Activated gamma-delta T cell (primary cell): Measurements from ENCODE around the gene DMAC2.
"Not testable (repeated sequence)": the region's sequence is repeated elsewhere in the genome, so short reads cannot be mapped to it uniquely, and the experiment has no call there.

Experiments used
- DNase-seq: peaks from one replicate; lab custom pipeline; 2025; lab: John Stamatoyannopoulos, UW

Gene DMAC2

GRCh38 chr19:41422456-41422855 lies 17.3 kb downstream of the DMAC2 start:
- DNase-seq: no peak

GRCh38 chr19:41421973-41422372 lies 17.7 kb downstream of the DMAC2 start:
- no peak for DNase-seq

GRCh38 chr19:41421314-41421713 lies 18.4 kb downstream of the DMAC2 start:
- no peak for DNase-seq

DNA sequence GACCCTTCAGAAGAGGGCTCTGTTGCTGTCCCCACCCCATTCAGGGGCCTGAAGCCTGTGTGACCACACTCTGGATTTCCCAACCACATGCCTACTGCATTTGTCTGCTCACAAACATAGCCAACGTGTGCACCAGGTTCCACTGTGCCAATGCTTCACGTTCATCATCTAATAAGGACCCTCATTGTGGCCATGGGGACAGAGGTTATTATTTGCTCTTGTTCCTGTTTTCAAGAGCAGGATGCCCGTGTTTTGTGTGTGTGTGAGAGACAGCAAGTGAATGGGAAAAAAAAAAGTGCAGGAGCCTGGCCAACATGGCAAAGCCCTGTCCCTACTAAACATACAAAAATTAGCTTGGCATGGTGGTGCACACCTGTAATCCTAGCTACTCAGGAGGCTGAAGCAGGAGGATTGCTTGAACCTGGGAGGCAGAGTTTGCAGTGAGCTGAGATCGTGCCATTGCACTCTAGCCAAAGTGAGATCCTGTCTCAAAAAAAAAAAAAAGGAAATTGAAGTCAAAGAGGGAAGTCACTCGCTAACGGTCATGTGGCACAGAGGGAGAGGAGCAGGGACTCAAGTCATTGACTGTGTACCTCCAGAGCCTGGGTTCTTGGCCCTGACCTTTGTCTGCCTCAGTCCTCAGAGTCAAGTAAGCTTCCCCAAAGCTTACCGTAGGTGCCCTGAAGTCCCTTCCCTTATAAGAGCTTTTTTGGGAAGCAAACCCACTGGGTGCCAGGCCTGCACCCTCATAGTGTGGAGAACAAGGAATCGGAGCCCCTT lies 19.4 kb downstream of the DMAC2 start:
- DNase-seq: no peak

GRCh38 chr19:41416194-41416674 lies 23.5 kb downstream of the DMAC2 start:
- DNase-seq: no peak

DNA sequence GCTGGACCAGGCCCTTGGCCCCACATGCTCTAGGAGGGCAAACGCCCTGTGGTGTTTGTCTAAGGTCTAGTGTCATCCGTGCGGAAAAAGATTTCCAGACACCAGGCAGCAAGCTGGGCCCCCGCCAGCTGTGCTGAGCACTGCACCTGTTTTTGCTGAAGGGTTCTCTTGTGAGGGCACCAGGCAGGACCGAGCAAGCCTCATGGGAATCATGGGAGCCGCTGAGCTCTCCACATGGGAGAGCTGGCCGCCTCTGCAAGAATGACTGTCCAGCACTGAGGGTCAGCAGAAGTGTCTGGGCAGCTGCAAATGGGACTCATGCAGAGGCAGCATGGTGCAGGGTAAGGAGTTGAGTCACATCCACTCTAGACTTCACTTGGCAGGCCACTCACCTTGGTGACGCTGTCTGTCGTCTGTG lies 24.5 kb downstream of the DMAC2 start:
- no peak for DNase-seq

- no peak for DNase-seq
Observed at GRCh38 chr19:41414461-41414860, 25.3 kb downstream of the DMAC2 start.

DNA sequence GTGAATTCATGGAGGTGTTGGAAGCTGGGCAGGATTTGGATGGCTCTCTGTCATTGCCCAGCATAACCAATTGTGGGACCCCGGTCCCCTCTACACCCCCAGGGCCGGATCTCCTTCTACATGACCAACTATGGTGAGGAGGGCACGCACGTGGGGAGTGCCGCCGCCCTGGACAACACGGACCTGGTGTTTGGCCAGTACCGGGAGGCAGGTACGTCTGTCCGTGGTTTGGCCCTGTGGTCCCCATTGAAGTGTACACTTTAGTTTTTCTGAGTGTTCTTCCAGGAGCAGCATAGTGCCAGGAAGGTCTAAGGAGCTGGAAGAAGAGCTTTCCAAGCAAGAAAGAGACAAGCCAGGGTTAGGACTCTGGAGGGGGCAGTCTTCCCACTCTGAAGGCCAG lies 25.8 kb downstream of the DMAC2 start:
- no peak for DNase-seq

DNA sequence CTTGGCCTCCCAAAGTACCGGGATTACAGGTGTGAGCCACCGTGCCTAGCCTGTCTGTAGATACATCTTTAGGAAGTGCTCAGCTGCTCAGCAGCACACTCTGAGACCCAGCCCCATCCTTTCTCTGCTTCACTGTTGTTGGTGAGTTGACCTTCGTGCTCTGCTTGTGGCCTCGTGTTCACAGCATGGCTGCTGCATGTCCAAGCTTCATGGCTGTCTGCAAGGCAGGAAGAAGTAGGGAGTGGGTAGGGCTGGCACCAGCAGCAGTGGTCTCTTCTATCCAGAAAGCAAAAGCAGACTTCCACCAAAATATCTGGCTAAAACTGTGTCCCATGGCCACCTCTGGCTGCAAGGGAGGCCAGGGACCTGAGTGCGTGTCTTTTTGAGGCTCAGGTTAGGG lies 26.8 kb downstream of the DMAC2 start:
- no peak for DNase-seq

GRCh38 chr19:41411968-41412265 lies 27.8 kb downstream of the DMAC2 start:
- DNase-seq: no peak

- no peak for DNase-seq
Observed at GRCh38 chr19:41411100-41411967, 28.4 kb downstream of the DMAC2 start.

DNA sequence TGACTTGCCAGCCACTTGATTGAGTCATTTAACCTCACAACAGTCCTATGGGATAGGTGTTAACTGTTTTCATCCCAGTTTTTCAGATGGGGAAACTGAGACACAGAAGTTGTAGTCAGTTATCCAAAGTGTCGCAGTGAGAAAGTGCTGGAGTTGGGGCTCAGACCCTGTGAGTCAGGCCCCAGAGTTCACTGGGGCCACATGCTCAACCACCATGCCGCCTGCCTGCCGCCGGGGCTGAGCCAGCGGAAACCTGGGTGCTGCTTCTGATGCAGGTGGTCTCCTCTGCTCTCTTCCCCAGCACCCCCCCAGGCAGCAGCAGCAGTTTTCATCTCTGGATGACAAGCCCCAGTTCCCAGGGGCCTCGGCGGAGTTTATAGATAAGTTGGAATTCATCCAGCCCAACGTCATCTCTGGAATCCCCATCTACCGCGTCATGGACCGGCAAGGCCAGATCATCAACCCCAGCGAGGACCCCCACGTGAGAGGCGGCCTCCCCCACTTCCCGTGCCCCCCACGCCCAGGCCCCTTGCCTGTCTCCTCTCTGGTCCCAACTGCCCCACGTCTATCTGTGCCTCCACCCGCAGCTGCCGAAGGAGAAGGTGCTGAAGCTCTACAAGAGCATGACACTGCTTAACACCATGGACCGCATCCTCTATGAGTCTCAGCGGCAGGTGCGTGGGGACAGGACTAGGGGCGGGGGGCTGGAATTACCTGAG lies 29.2 kb downstream of the DMAC2 start:
- DNase-seq: no peak

GRCh38 chr19:41409288-41409687 lies 30.4 kb downstream of the DMAC2 start:
- no peak for DNase-seq

DNA sequence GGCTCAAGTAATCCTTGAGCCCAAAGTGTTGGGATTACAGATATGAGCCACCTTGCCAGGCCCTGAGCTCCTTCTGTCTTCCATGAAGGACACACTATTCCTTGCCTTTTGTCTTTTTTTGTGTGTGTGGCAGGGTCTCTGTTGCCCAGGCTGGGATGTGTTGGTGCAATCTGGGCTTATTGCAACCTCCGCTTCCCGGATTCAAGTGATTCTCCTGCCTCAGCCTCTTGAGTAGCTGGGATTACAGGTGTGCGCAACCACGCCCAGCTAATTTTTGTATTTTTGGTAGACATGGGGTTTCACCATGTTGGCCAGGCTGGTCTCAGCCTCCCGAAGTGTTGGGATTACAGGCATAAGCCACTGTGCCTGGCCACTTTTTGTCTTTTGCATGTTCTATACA lies 30.9 kb downstream of the DMAC2 start:
- DNase-seq: not testable (repeated sequence)

GRCh38 chr19:41408256-41408655 lies 31.5 kb downstream of the DMAC2 start:
- no peak for DNase-seq

GRCh38 chr19:41407271-41407670 lies 32.4 kb downstream of the DMAC2 start:
- no peak for DNase-seq

GRCh38 chr19:41405776-41406175 lies 33.9 kb downstream of the DMAC2 start:
- DNase-seq: no peak

- DNase-seq: no peak
Observed at GRCh38 chr19:41403181-41403970, 36.3 kb downstream of the DMAC2 start.

- no peak for DNase-seq
Observed at GRCh38 chr19:41402010-41402409, 37.7 kb downstream of the DMAC2 start.

GRCh38 chr19:41401483-41401882 lies 38.2 kb downstream of the DMAC2 start:
- no peak for DNase-seq

DNA sequence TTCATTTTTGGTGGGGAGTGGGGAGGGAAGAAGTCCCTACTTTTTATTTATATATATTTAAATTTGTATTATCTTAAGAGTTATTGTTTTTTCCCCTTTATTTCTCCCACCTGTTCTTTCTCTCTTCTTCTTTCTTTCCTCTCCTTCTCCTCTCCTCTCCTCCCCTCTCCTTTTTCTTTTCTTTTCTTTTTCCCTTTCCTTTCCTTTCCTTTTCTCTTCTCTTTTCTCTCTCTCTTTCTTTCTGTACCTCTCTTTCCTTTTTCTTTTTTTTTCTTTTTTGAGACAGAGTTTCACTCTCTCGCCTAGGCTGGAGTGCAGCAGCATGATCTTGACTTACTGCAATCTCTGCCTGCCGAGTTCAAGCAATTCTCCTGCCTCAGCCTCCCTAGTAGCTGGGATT lies 40.2 kb downstream of the DMAC2 start:
- no peak for DNase-seq

DNA sequence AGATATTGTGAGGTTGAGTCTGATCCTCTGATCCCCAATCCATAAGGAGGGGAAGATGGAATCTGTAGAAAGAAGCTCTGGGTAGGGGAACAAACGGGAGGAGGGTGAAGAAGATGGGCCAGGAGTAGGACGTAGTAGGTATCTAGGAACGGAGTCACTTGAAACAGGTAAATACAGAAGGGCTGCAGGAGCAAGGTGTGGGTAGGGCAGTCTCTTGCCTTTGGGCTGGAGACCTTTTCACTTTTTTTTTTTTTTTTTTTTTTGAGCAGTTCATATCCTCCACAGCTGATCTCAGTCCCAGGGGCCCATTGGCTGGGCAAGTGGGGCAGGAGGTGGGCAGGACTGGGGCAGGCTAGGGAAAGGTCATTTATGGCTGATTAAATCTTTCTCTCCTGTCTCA lies 40.6 kb downstream of the DMAC2 start:
- no peak for DNase-seq
